Stimulated activated CD8-positive, alpha-beta memory T cell treated with anti-CD3 and anti-CD28 coated beads, Interleukin-7, amount 100 ng/mL, for 24 hours (primary cell): ENCODE measurements around the gene HTR6.
"Not testable (repeated sequence)": the region's sequence is repeated elsewhere in the genome, so short reads cannot be mapped to it uniquely, and the experiment has no call there.

Source experiments
- DNase-seq: peaks from one replicate; pipeline ENCODE4 v3.0.0-alpha.2; 2020; ENCODE audit warnings: low read depth

HTR6 gene

GRCh38 chr1:19639228-19639627, 25.4 kb upstream of the HTR6 start:
- not testable (repeated sequence) for DNase-seq

GRCh38 chr1:19639999-19640362, 24.7 kb upstream of the HTR6 start:
- DNase-seq = no peak

GRCh38 chr1:19640363-19641316, 24.0 kb upstream of the HTR6 start:
- no peak for DNase-seq

- no peak for DNase-seq
These were observed 21.6 kb upstream of the HTR6 start for GRCh38 chr1:19643121-19643520.

- no peak for DNase-seq
These were observed 20.9 kb upstream of the HTR6 start, which contains the start of gene NBL1 for GRCh38 chr1:19643602-19644394. Gene NBL1, plus strand, starts transcription at chr1:19644311. Its CDS starts 10,720 bp downstream, at chr1:19655031.

- DNase-seq = no peak
These were observed 20.3 kb upstream of the HTR6 start for GRCh38 chr1:19644395-19644680.

GRCh38 chr1:19644681-19645410, 19.8 kb upstream of the HTR6 start:
- no peak for DNase-seq

GRCh38 chr1:19645411-19646251, 19.0 kb upstream of the HTR6 start:
- DNase-seq = no peak

- DNase-seq = no peak
These were observed 18.0 kb upstream of the HTR6 start for GRCh38 chr1:19646377-19647319.

- no peak for DNase-seq
These were observed 17.0 kb upstream of the HTR6 start for GRCh38 chr1:19647643-19648042.

GRCh38 chr1:19648239-19648638, 16.4 kb upstream of the HTR6 start:
- DNase-seq = no peak

GRCh38 chr1:19648689-19649088, 16.0 kb upstream of the HTR6 start:
- no peak for DNase-seq

GRCh38 chr1:19650416-19651140, 14.1 kb upstream of the HTR6 start:
- no peak for DNase-seq

- no peak for DNase-seq
These were observed 13.4 kb upstream of the HTR6 start for GRCh38 chr1:19651141-19651737.

- DNase-seq = no peak
These were observed 10.3 kb upstream of the HTR6 start for GRCh38 chr1:19654386-19654785.

GRCh38 chr1:19654886-19655717, 9.6 kb upstream of the HTR6 start:
- no peak for DNase-seq

GRCh38 chr1:19655718-19656080, 9.0 kb upstream of the HTR6 start:
- no peak for DNase-seq

GRCh38 chr1:19656134-19656779, 8.4 kb upstream of the HTR6 start:
- no peak for DNase-seq
